ENCODE results near the gene ACY1.

ACY1 gene

GRCh38 chr3:51946796-51947195 is 36.5 kb upstream of the ACY1 start:
- no peak for DNase-seq

GRCh38 chr3:51947215-51947900 is 36.0 kb upstream of the ACY1 start:
- no peak for DNase-seq

GRCh38 chr3:51948016-51948580 is 35.2 kb upstream of the ACY1 start:
- DNase-seq = no peak

GRCh38 chr3:51949121-51949520 is 34.2 kb upstream of the ACY1 start:
- DNase-seq = no peak

- DNase-seq = no peak
Measured at GRCh38 chr3:51950899-51951298, 32.4 kb upstream of the ACY1 start.

- no peak for DNase-seq
Measured at GRCh38 chr3:51953445-51953844, 29.9 kb upstream of the ACY1 start.

- no peak for DNase-seq
Measured at GRCh38 chr3:51954105-51954504, 29.2 kb upstream of the ACY1 start.

GRCh38 chr3:51954713-51955112 is 28.6 kb upstream of the ACY1 start:
- no peak for DNase-seq

GRCh38 chr3:51955175-51955892 is 28.0 kb upstream of the ACY1 start, which contains the start of gene GPR62:
Gene GPR62 (plus strand): TSS chr3:51955381. CDS start chr3:51955653, 272 bp downstream.
- no peak for DNase-seq

- peak; percentile 19 for DNase-seq
Measured at GRCh38 chr3:51955893-51956770, 27.2 kb upstream of the ACY1 start.

GRCh38 chr3:51957520-51958205 is 25.7 kb upstream of the ACY1 start:
- no peak for DNase-seq

- DNase-seq = no peak
Measured at GRCh38 chr3:51958603-51959521, 24.5 kb upstream of the ACY1 start.

GRCh38 chr3:51959651-51960050 is 23.7 kb upstream of the ACY1 start:
- no peak for DNase-seq

GRCh38 chr3:51960386-51960785 is 22.9 kb upstream of the ACY1 start:
- DNase-seq = no peak

- no peak for DNase-seq
Measured at GRCh38 chr3:51961011-51961410, 22.3 kb upstream of the ACY1 start.

GRCh38 chr3:51961602-51962569 is 21.4 kb upstream of the ACY1 start:
- no peak for DNase-seq

GRCh38 chr3:51962854-51963530 is 20.3 kb upstream of the ACY1 start:
- DNase-seq = no peak

- peak; percentile 61 for DNase-seq
Measured at GRCh38 chr3:51963951-51964451, 19.3 kb upstream of the ACY1 start.

- no peak for DNase-seq
Measured at GRCh38 chr3:51964521-51964920, 18.8 kb upstream of the ACY1 start.

Measured in SHP77 treated with DMSO at 0.1 percent for 48 hours (cell line).